Adrenal gland (tissue), 5 donors: ENCODE measurements around the gene SLC25A52.

Experiments used
- POLR2A ChIP-seq, 2 donors: fragments of 450-650 bp; IDR thresholded peaks; one replicate each; pipeline ENCODE4 v1.6.1; 2017; ENCODE audit warnings: antibody characterized with exemption in 2 of 2, mild to moderate bottlenecking in 2 of 2, moderate library complexity in 1 of 2
- TF ChIP-seq, protein P1 (sequence below), 6 experiments: fragments of 450-650 bp in 4 of 6; fragments of 200-600 bp in 2 of 6; sonication (generic) in 1 of 6; IDR thresholded peaks; 1 replicate in 5 of 6; 2 replicates in 1 of 6; pipeline versions ENCODE4 v1.5.1 to v1.8.0; 2016 to 2021; ENCODE audit warnings: antibody characterized with exemption in 6 of 6, mild to moderate bottlenecking in 2 of 6, moderate library complexity in 1 of 6
- donor health status: DM: no; HTN: no; CAD: no.

DNA sequence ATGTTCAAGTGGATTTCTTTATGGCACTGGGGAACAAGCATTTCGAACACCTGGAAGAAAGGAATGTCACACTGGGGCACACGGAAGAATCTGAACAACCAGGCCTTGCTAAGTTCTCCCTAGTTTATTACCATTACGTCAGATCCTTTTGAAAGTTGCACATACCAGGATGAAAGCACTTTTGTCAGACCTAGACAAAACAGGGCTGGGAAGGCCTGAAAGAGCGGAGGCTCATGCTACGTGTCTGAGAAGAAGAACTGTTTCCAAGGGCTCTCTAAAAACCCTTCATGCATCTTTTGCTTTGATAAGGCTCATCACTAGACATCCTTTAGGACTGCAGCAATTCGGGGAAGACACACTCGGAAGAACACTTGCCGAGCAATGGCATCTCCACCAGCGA is 15.4 kb upstream of the SLC25A52 start:
- TF ChIP-seq, protein P1, sequence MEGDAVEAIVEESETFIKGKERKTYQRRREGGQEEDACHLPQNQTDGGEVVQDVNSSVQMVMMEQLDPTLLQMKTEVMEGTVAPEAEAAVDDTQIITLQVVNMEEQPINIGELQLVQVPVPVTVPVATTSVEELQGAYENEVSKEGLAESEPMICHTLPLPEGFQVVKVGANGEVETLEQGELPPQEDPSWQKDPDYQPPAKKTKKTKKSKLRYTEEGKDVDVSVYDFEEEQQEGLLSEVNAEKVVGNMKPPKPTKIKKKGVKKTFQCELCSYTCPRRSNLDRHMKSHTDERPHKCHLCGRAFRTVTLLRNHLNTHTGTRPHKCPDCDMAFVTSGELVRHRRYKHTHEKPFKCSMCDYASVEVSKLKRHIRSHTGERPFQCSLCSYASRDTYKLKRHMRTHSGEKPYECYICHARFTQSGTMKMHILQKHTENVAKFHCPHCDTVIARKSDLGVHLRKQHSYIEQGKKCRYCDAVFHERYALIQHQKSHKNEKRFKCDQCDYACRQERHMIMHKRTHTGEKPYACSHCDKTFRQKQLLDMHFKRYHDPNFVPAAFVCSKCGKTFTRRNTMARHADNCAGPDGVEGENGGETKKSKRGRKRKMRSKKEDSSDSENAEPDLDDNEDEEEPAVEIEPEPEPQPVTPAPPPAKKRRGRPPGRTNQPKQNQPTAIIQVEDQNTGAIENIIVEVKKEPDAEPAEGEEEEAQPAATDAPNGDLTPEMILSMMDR (IDR thresholded peaks at IDR 0.05): no peak
- no peak for TF ChIP-seq POLR2A (IDR thresholded peaks at IDR 0.05)
